ENCODE measurements around the gene OR2L5.

The OR2L5 gene, protein sequence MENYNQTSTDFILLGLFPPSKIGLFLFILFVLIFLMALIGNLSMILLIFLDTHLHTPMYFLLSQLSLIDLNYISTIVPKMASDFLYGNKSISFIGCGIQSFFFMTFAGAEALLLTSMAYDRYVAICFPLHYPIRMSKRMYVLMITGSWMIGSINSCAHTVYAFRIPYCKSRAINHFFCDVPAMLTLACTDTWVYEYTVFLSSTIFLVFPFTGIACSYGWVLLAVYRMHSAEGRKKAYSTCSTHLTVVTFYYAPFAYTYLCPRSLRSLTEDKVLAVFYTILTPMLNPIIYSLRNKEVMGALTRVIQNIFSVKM

DNA sequence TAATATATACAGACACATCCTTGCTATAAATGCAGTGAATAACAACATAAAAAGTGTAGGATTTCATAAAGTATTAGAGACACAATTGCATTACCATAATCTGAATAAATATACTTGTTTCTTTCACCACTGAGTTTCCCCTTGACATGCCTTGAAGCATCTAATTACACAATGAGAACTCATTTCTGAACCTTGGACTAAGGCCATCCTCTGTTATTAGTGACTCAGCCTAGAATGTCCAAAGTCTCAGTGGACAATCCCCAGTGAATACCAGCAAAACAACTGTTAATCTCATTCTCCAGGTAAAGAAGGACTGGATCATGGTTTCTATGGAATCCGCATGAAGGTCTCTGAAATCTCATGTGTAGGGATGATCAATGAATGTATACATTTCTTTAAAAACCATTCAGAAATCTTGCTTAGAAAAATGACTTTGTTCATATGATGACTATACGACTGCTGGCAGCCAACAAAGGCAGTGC, at the start of gene OR2L5:
TSS of gene OR2L5 (plus strand) at position 432 of the 482 bp plus-strand sequence. CDS start 8,288 bp downstream, outside the sequence.
- H3K4me3 ChIP-seq: no peak within 1 kb of the TSS
- no peaks in the 10 kb centered on the region for H3K27me3 ChIP-seq
- no peaks in the 10 kb centered on the region for H3K4me1 ChIP-seq
- peaks cover 0 to 12% (median 2%) of the 10 kb centered on the region in 3 donors for H3K9me3 ChIP-seq
- no peak for DNase-seq
- TF ChIP-seq, protein P1, sequence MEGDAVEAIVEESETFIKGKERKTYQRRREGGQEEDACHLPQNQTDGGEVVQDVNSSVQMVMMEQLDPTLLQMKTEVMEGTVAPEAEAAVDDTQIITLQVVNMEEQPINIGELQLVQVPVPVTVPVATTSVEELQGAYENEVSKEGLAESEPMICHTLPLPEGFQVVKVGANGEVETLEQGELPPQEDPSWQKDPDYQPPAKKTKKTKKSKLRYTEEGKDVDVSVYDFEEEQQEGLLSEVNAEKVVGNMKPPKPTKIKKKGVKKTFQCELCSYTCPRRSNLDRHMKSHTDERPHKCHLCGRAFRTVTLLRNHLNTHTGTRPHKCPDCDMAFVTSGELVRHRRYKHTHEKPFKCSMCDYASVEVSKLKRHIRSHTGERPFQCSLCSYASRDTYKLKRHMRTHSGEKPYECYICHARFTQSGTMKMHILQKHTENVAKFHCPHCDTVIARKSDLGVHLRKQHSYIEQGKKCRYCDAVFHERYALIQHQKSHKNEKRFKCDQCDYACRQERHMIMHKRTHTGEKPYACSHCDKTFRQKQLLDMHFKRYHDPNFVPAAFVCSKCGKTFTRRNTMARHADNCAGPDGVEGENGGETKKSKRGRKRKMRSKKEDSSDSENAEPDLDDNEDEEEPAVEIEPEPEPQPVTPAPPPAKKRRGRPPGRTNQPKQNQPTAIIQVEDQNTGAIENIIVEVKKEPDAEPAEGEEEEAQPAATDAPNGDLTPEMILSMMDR (IDR thresholded peaks at IDR 0.05): no peak
- no peaks in the 10 kb centered on the region for H3K36me3 ChIP-seq
- intact Hi-C loops (cut with DNase I; ENCODE audit: low total_unique reads): no loop called here
- no peak within 1 kb of the TSS for H3K27ac ChIP-seq

DNA sequence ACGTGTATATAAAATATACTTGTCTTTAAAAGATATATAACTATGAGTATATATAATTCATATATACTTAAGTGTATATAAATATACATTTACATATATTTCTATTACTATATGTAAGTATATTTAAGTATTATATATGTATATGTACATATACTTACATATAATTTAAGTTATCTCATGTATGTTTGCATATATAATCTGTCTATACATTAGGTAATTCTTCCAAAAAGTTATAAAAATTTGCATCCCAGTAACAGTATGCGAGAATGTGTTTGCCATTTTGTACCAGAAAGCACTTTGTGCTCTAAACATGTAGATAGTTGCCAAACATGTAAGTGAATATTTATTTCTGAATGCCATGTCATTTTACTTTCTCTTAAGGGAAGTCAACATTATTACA, 48.5 kb upstream of the OR2L5 start, which contains the start of gene OR2AK2:
TSS of gene OR2AK2 (plus strand) at position 301 of the 400 bp plus-strand sequence. CDS start 144 bp downstream, outside the sequence.
- no peak for DNase-seq
- no peaks in the 10 kb centered on the region for H3K4me1 ChIP-seq
- TF ChIP-seq, protein P1 (IDR thresholded peaks at IDR 0.05): no peak
- no peaks in the 10 kb centered on the region for H3K27me3 ChIP-seq
- no peaks in the 10 kb centered on the region for H3K36me3 ChIP-seq
- intact Hi-C loops (cut with DNase I; ENCODE audit: low total_unique reads): no loop called here
- H3K4me3 ChIP-seq: no peak within 1 kb of the TSS
- no peaks in the 10 kb centered on the region for H3K9me3 ChIP-seq
- H3K27ac ChIP-seq: no peak within 1 kb of the TSS

DNA sequence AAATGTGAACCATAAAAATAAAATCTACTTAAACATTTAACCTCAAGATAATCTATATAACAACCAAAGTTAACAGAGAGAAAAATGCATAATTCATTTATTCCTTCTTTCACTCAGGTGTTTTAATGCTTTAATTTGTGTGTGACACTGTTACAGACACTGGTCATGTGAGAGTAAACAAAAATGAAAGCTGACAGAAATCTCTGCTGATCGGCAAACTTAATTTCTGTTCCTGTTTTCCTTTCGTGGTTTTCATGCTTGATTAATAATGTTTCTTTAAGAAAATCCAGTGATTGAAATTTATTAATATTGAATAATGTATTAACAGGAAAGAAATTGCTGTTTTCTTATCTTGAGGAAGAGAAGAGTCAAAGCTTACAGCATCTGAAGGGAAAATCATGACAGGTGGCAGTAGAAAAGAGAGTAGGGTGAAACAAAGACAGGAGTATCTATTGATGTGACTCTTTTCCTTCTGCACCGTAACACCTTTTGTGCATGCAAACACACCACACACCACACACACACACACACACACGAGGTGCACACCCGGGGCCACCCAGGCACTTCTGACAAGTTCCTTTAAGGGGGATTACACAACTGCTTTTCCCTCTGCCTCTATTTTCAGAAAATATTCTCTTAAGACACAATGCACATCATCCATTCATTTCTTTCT, 46.8 kb upstream of the OR2L5 start:
- H3K4me1 ChIP-seq: no peaks in the 10 kb centered on the region
- intact Hi-C loops (cut with DNase I; ENCODE audit: low total_unique reads): no loop called here
- H3K27ac ChIP-seq: no peak overlapping the region
- no peaks in the 10 kb centered on the region for H3K27me3 ChIP-seq
- TF ChIP-seq, protein P1 (IDR thresholded peaks at IDR 0.05): no peak
- no peaks in the 10 kb centered on the region for H3K9me3 ChIP-seq
- no peaks in the 10 kb centered on the region for H3K36me3 ChIP-seq
- DNase-seq: no peak
- H3K4me3 ChIP-seq: no peak overlapping the region

DNA sequence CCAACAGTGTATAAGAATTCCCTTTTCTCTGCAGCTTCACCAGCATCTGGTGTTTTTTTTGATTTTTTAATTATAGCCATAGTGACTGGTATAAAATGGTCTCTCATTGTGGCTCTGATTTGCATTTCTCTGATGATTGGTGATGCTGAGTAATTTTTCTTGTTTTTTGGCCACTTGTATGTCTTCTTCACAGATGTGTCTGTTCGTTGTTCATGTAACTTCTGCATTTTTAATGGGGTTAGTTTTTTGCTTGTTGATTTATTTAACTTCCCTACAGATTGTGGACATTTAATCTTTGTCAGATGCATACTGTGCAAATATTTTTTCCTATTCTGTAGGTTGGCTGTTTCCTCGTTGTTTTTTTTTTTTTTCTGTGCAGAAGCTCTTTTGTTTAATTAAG, 20.5 kb upstream of the OR2L5 start:
- Histone ChIP-seq H3K9me3 (no peaks in the 10 kb centered on the region), H3K27me3 (no peaks in the 10 kb centered on the region), H3K4me3 (no peak overlapping the region), H3K27ac (no peak overlapping the region), H3K36me3 (no peaks in the 10 kb centered on the region), H3K4me1 (no peaks in the 10 kb centered on the region)
- TF ChIP-seq, protein P1 (IDR thresholded peaks at IDR 0.05): no peak
- intact Hi-C loops (cut with DNase I; ENCODE audit: low total_unique reads): no loop called here
- DNase-seq: no peak

DNA sequence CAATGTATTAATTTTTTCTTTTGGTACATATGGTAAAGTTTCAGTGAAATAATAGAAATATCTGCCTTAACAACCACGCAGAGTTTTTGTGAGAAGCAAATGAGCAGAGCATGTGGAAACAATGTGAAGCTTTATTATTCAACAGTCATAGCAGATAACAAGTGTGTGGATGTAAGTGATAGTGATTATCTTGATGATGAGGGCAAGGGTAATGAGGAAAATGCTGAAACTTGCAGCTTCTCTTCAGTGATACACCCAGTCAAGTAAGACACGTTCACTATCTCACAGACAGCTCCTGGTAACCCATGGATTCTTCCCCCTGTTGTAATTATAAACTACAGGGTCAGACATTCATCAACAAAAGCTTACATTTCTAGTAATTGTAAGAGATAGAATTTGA, 14.6 kb upstream of the OR2L5 start:
- no peaks in the 10 kb centered on the region for H3K4me1 ChIP-seq
- intact Hi-C loops (cut with DNase I; ENCODE audit: low total_unique reads): no loop called here
- H3K27me3 ChIP-seq: no peaks in the 10 kb centered on the region
- H3K9me3 ChIP-seq: no peaks in the 10 kb centered on the region
- TF ChIP-seq, protein P1 (IDR thresholded peaks at IDR 0.05): no peak
- no peak for DNase-seq
- H3K4me3 ChIP-seq: no peak overlapping the region
- H3K27ac ChIP-seq: no peak overlapping the region
- no peaks in the 10 kb centered on the region for H3K36me3 ChIP-seq
